Measurements from ENCODE around the gene ZSWIM3.

Gene ZSWIM3

GRCh38 chr20:45833030-45833882 lies 24.2 kb upstream of the ZSWIM3 start, which contains the start of gene SNX21:
SNX21 (plus strand) TSS chr20:45833799; CDS start chr20:45833920, 121 bp downstream.
- FAIRE-seq: no peak

GRCh38 chr20:45833883-45834796 lies 23.3 kb upstream of the ZSWIM3 start:
- FAIRE-seq: no peak

GRCh38 chr20:45834797-45835161 lies 22.6 kb upstream of the ZSWIM3 start:
- FAIRE-seq: no peak

GRCh38 chr20:45835329-45835765 lies 22.1 kb upstream of the ZSWIM3 start:
- FAIRE-seq: no peak

GRCh38 chr20:45835825-45836224 lies 21.6 kb upstream of the ZSWIM3 start:
- no peak for FAIRE-seq

GRCh38 chr20:45836841-45837240 lies 20.6 kb upstream of the ZSWIM3 start:
- no peak for FAIRE-seq

GRCh38 chr20:45840700-45841198 lies 16.7 kb upstream of the ZSWIM3 start:
- no peak for FAIRE-seq

GRCh38 chr20:45841407-45842129 lies 15.8 kb upstream of the ZSWIM3 start:
- no peak for FAIRE-seq

GRCh38 chr20:45842169-45842812 lies 15.1 kb upstream of the ZSWIM3 start:
- no peak for FAIRE-seq

GRCh38 chr20:45843506-45843905 lies 13.9 kb upstream of the ZSWIM3 start:
- FAIRE-seq: no peak

- FAIRE-seq: no peak
Observed at GRCh38 chr20:45845452-45845851, 12.0 kb upstream of the ZSWIM3 start.

- FAIRE-seq: no peak
Observed at GRCh38 chr20:45848421-45848820, 9.0 kb upstream of the ZSWIM3 start.

- no peak for FAIRE-seq
Observed at GRCh38 chr20:45848969-45849582, 8.3 kb upstream of the ZSWIM3 start.

GRCh38 chr20:45850238-45850637 lies 7.2 kb upstream of the ZSWIM3 start:
- FAIRE-seq: no peak

GRCh38 chr20:45850926-45851325 lies 6.5 kb upstream of the ZSWIM3 start:
- FAIRE-seq: no peak

- FAIRE-seq: no peak
Observed at GRCh38 chr20:45851501-45851900, 5.9 kb upstream of the ZSWIM3 start.

GRCh38 chr20:45852326-45852725 lies 5.1 kb upstream of the ZSWIM3 start:
- FAIRE-seq: no peak

- no peak for FAIRE-seq
Observed at GRCh38 chr20:45853484-45853883, 3.9 kb upstream of the ZSWIM3 start.

- FAIRE-seq: no peak
Observed at GRCh38 chr20:45857882-45858216, 435 bp downstream of the ZSWIM3 start.

- no peak for FAIRE-seq
Observed at GRCh38 chr20:45859916-45860315, 2.5 kb downstream of the ZSWIM3 start.

- no peak for FAIRE-seq
Observed at GRCh38 chr20:45860560-45861220, 3.3 kb downstream of the ZSWIM3 start.

All from islet of Langerhans (tissue), 1 donor.